ENCODE results near the gene PRXL2A. TPM values are rescaled to one million over a fixed set of nuclear protein-coding genes. Genes with fewer than 3 reads are reported as not detected.
"Not testable (repeated sequence)": the region's sequence is repeated elsewhere in the genome, so short reads cannot be mapped to it uniquely, and the experiment has no call there.

Gene PRXL2A
- total RNA-seq, 1 donor from 2014 or later, result 101 TPM

- DNase-seq (ENCODE audit: low read depth in 2 of 2), result no peak
Measured at GRCh38 chr10:80473692-80474596, 65.6 kb downstream of the PRXL2A start.

GRCh38 chr10:80474597-80474910, 66.2 kb downstream of the PRXL2A start:
- no peak for DNase-seq (ENCODE audit: low read depth in 2 of 2)

- no peak for DNase-seq (ENCODE audit: low read depth in 2 of 2)
Measured at GRCh38 chr10:80474941-80475340, 66.6 kb downstream of the PRXL2A start.

GRCh38 chr10:80475641-80476040, 67.3 kb downstream of the PRXL2A start:
- DNase-seq (ENCODE audit: low read depth in 2 of 2), result not testable (repeated sequence)

GRCh38 chr10:80476685-80477084, 68.3 kb downstream of the PRXL2A start:
- no peak for DNase-seq (ENCODE audit: low read depth in 2 of 2)

GRCh38 chr10:80477813-80478212, 69.5 kb downstream of the PRXL2A start:
- DNase-seq (ENCODE audit: low read depth in 2 of 2), result peak in 1 of 2 donors; percentile 91

GRCh38 chr10:80480373-80480772, 72.0 kb downstream of the PRXL2A start:
- DNase-seq (ENCODE audit: low read depth in 2 of 2), result not testable (repeated sequence)

- no peak for DNase-seq (ENCODE audit: low read depth in 2 of 2)
Measured at GRCh38 chr10:80480852-80481251, 72.5 kb downstream of the PRXL2A start.

GRCh38 chr10:80484243-80484642, 75.9 kb downstream of the PRXL2A start:
- DNase-seq (ENCODE audit: low read depth in 2 of 2), result no peak

GRCh38 chr10:80484676-80485075, 76.3 kb downstream of the PRXL2A start:
- no peak for DNase-seq (ENCODE audit: low read depth in 2 of 2)

- no peak for DNase-seq (ENCODE audit: low read depth in 2 of 2)
Measured at GRCh38 chr10:80485076-80485945, 77.0 kb downstream of the PRXL2A start.

- no peak for DNase-seq (ENCODE audit: low read depth in 2 of 2)
Measured at GRCh38 chr10:80485946-80486764, 77.8 kb downstream of the PRXL2A start.

Other genes with a start within 250 kb of the PRXL2A start
- gene ANXA11, start 203.0 kb upstream of the PRXL2A start, total RNA-seq, result 17.3 and 27.9 TPM in 2 replicates
- gene MAT1A, start 118.9 kb upstream of the PRXL2A start, total RNA-seq, result not detected in 2 replicates
- not detected in 2 replicates for gene DYDC1, start 51.8 kb upstream of the PRXL2A start, total RNA-seq
- gene DYDC2, start 51.8 kb upstream of the PRXL2A start, total RNA-seq, result 0.39 TPM in 1 of 2 replicates, not detected in the other
- gene TSPAN14, start 45.8 kb downstream of the PRXL2A start, total RNA-seq, result 49.9 and 96.0 TPM in 2 replicates
- gene SH2D4B, start 129.4 kb downstream of the PRXL2A start, total RNA-seq, result under 0.01 and 0.13 TPM in 2 replicates

Measured in dermis microvascular lymphatic vessel endothelial cell (primary cell).